ENCODE measurements around the gene AMBRA1.

The AMBRA1 gene
- 63.5 to 88.7 (median 86.8) reads per million in 3 experiments for total RNA-seq

GRCh38 chr11:46593550-46594373, at the start of gene AMBRA1:
Gene AMBRA1 (minus strand): TSS chr11:46594023. CDS start chr11:46548380, 45,643 bp downstream.
- DNase-seq, result peak; percentile 79

- no peak for DNase-seq
These were observed 49.7 kb upstream of the AMBRA1 start for GRCh38 chr11:46643531-46643930.

GRCh38 chr11:46642627-46643335, 49.0 kb upstream of the AMBRA1 start:
- DNase-seq, result no peak

GRCh38 chr11:46641639-46642038, 47.8 kb upstream of the AMBRA1 start:
- DNase-seq, result no peak

- DNase-seq, result no peak
These were observed 46.4 kb upstream of the AMBRA1 start for GRCh38 chr11:46640036-46640788.

GRCh38 chr11:46639197-46639839, 45.5 kb upstream of the AMBRA1 start:
- DNase-seq, result no peak

- no peak for DNase-seq
These were observed 43.7 kb upstream of the AMBRA1 start for GRCh38 chr11:46637546-46637945.

GRCh38 chr11:46635557-46636139, 41.8 kb upstream of the AMBRA1 start:
- DNase-seq, result no peak

GRCh38 chr11:46633291-46634217, 39.7 kb upstream of the AMBRA1 start:
- DNase-seq, result no peak

GRCh38 chr11:46632502-46632901, 38.7 kb upstream of the AMBRA1 start:
- DNase-seq, result no peak

GRCh38 chr11:46631676-46632075, 37.9 kb upstream of the AMBRA1 start:
- no peak for DNase-seq

- DNase-seq, result no peak
These were observed 36.4 kb upstream of the AMBRA1 start for GRCh38 chr11:46630237-46630636.

GRCh38 chr11:46628961-46629360, 35.1 kb upstream of the AMBRA1 start:
- no peak for DNase-seq

- no peak for DNase-seq
These were observed 31.6 kb upstream of the AMBRA1 start for GRCh38 chr11:46625406-46625805.

- no peak for DNase-seq
These were observed 25.0 kb upstream of the AMBRA1 start for GRCh38 chr11:46618837-46619236.

- no peak for DNase-seq
These were observed 24.1 kb upstream of the AMBRA1 start for GRCh38 chr11:46617972-46618314.

GRCh38 chr11:46617134-46617971, 23.5 kb upstream of the AMBRA1 start, which contains the start of the genes ATG13 and HARBI1:
Gene ATG13 (plus strand): TSS chr11:46617553. CDS start chr11:46644292, 26,739 bp downstream.
Gene HARBI1 (minus strand): TSS chr11:46617227. CDS start chr11:46616237, 990 bp downstream.
- peak; percentile 93 for DNase-seq

- DNase-seq, result peak; percentile 22
These were observed 22.8 kb upstream of the AMBRA1 start for GRCh38 chr11:46616551-46617133.

GRCh38 chr11:46615756-46616155, 21.9 kb upstream of the AMBRA1 start:
- no peak for DNase-seq

- no peak for DNase-seq
These were observed 18.5 kb upstream of the AMBRA1 start for GRCh38 chr11:46612326-46612725.

All from central memory CD4-positive, alpha-beta T cell (primary cell).